ACC112 (cell line): ENCODE data around the gene SALL2.
A peak's percentile ranks its signal among the peaks of the same experiment; 100 is the strongest.

ENCODE experiments used
- H2AFZ ChIP-seq: fragments of 200-600 bp; sonication (generic); one replicate; pipeline ENCODE4 v1.6.0; 2017; ENCODE audit warnings: antibody characterized with exemption, low read length; ENCODE audit not compliant: unreplicated experiment
- H3K27ac ChIP-seq: fragments of 200-600 bp; sonication (generic); 2 replicates; pipeline ENCODE4 v1.5.1; 2014; ENCODE audit warnings: low read depth, mild to moderate bottlenecking, antibody characterized with exemption, low read length, moderate library complexity
- H3K27me3 ChIP-seq: fragments of 200-600 bp; sonication (generic); 2 replicates; pipeline ENCODE4 v1.6.1; 2014; ENCODE audit warnings: mild to moderate bottlenecking, antibody characterized with exemption, low read length, moderate library complexity, mixed read lengths; ENCODE audit not compliant: insufficient read depth
- H3K36me3 ChIP-seq: fragments of 200-600 bp; sonication (generic); 2 replicates; pipeline ENCODE4 v1.6.1; 2016; ENCODE audit warnings: mild to moderate bottlenecking, antibody characterized with exemption, low read length, moderate library complexity, mixed read lengths; ENCODE audit not compliant: insufficient read depth
- H3K4me1 ChIP-seq: fragments of 200-600 bp; sonication (generic); one replicate; pipeline ENCODE4 v1.6.1; 2016; ENCODE audit warnings: low read length, mixed read lengths; ENCODE audit not compliant: insufficient read depth, unreplicated experiment, control insufficient read depth
- H3K4me3 ChIP-seq: fragments of 200-600 bp; sonication (generic); 2 replicates; pipeline ENCODE4 v1.5.1; 2014; ENCODE audit warnings: mild to moderate bottlenecking, low read depth, low read length
- H3K79me2 ChIP-seq: fragments of 200-600 bp; sonication (generic); one replicate; pipeline ENCODE4 v1.6.0; 2016; ENCODE audit warnings: low read length; ENCODE audit not compliant: control insufficient read depth, unreplicated experiment, insufficient read depth

SALL2 gene

GRCh38 chr14:21509432-21510143, 16.6 kb downstream of the SALL2 start:
- H3K79me2 ChIP-seq, result peaks cover 53% of the 10 kb centered on the region
- no peak overlapping the region for H3K27ac ChIP-seq
- H2AFZ ChIP-seq, result no peak overlapping the region

GRCh38 chr14:21506557-21506956, 19.6 kb downstream of the SALL2 start:
- H3K79me2 ChIP-seq, result peaks cover 67% of the 10 kb centered on the region
- peaks cover 23% of the 10 kb centered on the region for H3K36me3 ChIP-seq
- no peak overlapping the region for H3K4me3 ChIP-seq
- no peak overlapping the region for H3K27ac ChIP-seq
- H3K27me3 ChIP-seq, result no peaks in the 10 kb centered on the region
- H2AFZ ChIP-seq, result no peak overlapping the region
- H3K4me1 ChIP-seq, result peaks cover 23% of the 10 kb centered on the region

More at GRCh38 chr14:21509432-21510143, 16.6 kb downstream of the SALL2 start:
- no peaks in the 10 kb centered on the region for H3K27me3 ChIP-seq
- H3K36me3 ChIP-seq, result peaks cover 15% of the 10 kb centered on the region
- H3K4me1 ChIP-seq, result peaks cover 23% of the 10 kb centered on the region
- peak overlapping the region; percentile 100 for H3K4me3 ChIP-seq

DNA sequence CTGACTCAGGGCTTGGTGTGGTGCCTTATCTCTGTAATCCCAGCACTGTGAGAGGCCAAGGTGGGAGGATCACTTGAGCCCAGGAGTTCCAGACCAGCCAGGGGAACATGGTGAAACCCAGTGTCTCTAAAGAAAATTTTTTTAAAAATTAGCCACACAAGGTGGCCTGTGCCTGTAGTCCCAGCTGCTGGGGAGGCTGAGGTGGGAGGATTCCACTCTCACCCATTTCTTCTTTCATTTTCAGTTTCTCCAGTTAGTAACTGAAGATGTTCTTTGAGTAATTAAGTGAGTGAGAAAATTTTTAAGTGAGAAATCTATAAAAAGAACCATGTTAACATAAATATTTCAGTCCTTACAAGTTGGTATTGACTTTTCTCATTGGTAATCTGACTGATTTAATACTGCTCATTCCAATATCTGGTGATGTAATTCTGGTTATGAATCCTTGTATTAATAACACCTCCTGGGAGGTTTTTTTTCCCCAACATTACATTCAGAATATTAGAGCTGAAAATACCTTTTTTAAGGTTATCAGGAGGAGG, 21.1 kb downstream of the SALL2 start:
- Histone ChIP-seq H3K4me1 (peaks cover 22% of the 10 kb centered on the region), H3K36me3 (peaks cover 23% of the 10 kb centered on the region), H2AFZ (no peak overlapping the region), H3K27me3 (no peaks in the 10 kb centered on the region), H3K79me2 (peaks cover 57% of the 10 kb centered on the region), H3K27ac (peak overlapping the region; percentile 14; the same call in 1 of the 2 replicates), H3K4me3 (peak overlapping the region; percentile 59; the same call in 1 of the 2 replicates)

DNA sequence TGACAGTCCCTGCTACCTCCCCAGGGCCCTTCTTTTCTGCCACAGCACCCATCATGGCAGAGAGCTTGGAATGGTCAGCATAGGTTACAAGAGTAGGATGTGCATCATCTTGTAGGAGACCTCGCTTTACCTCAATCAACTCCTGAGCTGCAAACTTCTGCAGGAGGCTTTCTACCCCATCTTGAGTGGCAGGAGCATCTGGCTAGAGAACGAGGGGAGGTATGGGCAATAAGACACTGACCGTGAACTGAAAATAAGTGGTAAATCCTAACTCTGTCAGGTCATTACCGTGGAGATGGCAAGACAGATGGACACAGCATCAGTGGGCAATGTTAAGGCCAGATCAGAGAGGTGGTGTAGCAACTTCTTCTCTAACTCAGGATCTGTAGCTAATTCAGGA, 22.8 kb downstream of the SALL2 start:
- Histone ChIP-seq H3K79me2 (peaks cover 41% of the 10 kb centered on the region), H3K4me3 (no peak overlapping the region)

GRCh38 chr14:21501568-21501967, 24.6 kb downstream of the SALL2 start:
- Histone ChIP-seq H2AFZ (no peak overlapping the region), H3K27ac (no peak overlapping the region), H3K79me2 (peaks cover 25% of the 10 kb centered on the region), H3K36me3 (peaks cover 40% of the 10 kb centered on the region), H3K27me3 (no peaks in the 10 kb centered on the region), H3K4me1 (peaks cover 9% of the 10 kb centered on the region), H3K4me3 (no peak overlapping the region)

More for the DNA sequence above, 22.8 kb downstream of the SALL2 start:
- no peaks in the 10 kb centered on the region for H3K27me3 ChIP-seq
- peaks cover 9% of the 10 kb centered on the region for H3K4me1 ChIP-seq
- no peak overlapping the region for H2AFZ ChIP-seq
- H3K27ac ChIP-seq, result no peak overlapping the region
- peaks cover 36% of the 10 kb centered on the region for H3K36me3 ChIP-seq

DNA sequence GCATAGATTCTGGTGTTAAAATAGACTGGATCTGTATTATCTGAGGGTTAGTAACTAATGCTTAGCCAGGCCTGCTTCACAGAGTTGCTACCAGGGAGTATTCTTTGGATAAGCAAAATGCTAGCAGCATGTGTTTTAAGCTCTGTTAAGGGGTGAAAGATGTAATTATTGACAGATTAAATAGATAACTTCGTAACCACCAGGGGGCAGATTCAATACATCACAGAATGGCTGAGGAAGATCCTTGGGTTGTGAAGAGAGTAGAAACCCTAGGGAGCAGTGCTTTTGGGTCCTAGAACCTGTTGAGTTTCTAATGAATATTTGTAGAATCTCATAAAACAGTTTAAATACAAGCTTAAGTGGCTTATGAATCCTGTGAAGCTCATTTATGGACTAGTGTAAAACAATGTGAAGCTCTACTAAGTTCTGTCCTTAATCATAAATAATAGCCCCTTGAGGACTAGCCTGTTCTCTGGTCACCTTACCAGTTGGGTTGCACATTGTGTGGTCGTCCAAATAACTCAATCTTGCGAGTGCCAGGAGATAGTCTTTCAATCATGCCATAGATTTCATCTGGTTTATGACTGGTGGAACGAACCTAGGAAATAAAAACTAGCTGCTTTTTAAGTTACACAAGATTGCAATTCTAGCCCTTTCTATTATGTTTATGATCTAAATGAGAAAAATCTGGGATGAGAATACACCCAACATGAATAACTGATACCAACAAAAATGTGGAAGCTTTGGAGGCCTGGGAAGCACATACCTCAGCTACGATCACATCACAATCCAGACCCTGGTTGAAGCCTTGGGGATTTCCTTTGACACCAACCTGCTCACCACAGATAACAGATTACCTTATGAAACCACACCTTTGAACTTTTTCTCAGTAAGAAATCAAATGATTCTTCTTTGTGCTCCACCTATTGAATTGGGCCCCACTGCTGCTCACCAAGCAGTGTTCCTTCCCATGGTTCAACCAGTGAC, 27.3 kb downstream of the SALL2 start:
- Histone ChIP-seq H3K36me3 (peaks cover 41% of the 10 kb centered on the region), H3K27me3 (no peaks in the 10 kb centered on the region), H3K4me1 (peaks cover 6% of the 10 kb centered on the region), H2AFZ (no peak overlapping the region), H3K79me2 (peaks cover 9% of the 10 kb centered on the region), H3K4me3 (no peak overlapping the region), H3K27ac (peak overlapping the region; percentile 27; the same call in 1 of the 2 replicates)

DNA sequence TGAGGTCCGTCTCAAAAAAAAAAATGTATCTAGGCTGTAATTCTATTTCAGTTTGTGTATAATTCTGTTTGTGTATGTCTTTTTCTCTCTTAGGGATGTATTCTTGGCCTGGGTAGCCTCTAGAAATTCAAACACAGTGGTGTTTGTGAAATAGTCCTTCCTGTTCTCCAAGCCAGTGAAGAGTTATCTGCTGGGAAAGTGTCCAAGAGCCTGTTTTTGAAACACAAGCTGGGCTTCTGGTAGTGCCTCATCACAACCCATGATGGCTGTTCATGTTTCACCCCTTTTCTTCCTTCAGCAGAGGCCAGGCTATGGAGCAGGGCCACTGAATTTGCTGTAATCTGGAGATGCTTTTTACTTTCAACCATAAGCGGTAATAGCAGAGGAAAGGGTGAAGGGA, 29.7 kb downstream of the SALL2 start:
- no peak overlapping the region for H2AFZ ChIP-seq
- no peaks in the 10 kb centered on the region for H3K79me2 ChIP-seq
- peaks cover 6% of the 10 kb centered on the region for H3K4me1 ChIP-seq
- H3K27me3 ChIP-seq, result no peaks in the 10 kb centered on the region
- H3K27ac ChIP-seq, result no peak overlapping the region
- H3K36me3 ChIP-seq, result peaks cover 40% of the 10 kb centered on the region
- H3K4me3 ChIP-seq, result no peak overlapping the region

- H2AFZ ChIP-seq, result no peak overlapping the region
- H3K79me2 ChIP-seq, result no peaks in the 10 kb centered on the region
- H3K4me3 ChIP-seq, result no peak overlapping the region
- H3K27me3 ChIP-seq, result no peaks in the 10 kb centered on the region
- H3K36me3 ChIP-seq, result peaks cover 43% of the 10 kb centered on the region
- peak overlapping the region; percentile 16; the same call in 1 of the 2 replicates for H3K27ac ChIP-seq
- peaks cover 6% of the 10 kb centered on the region for H3K4me1 ChIP-seq
These were observed 31.0 kb downstream of the SALL2 start for GRCh38 chr14:21494902-21495762.

DNA sequence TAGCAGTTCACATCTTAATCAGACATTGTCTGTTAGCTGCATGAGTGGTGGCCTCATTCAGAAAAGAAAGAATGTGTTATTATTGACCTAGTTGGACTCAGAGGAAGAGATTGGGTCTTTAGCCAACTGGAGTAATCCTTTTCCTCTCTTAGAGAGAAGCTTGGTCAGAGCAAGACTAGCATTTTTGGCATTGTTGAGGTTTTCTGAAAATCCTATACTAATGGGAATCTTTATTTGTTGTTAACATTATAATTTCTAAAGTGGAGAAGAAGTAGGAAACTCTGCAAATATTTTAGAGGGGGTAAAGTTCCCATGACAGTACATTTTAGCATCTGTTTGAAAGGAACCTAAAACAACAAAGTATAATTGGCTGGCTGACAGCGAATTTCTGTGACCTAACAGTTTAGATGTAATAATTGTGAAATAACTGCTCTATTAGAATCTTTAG, 39.5 kb downstream of the SALL2 start:
- H3K4me1 ChIP-seq, result peaks cover 7% of the 10 kb centered on the region
- no peak overlapping the region for H2AFZ ChIP-seq
- no peak overlapping the region for H3K4me3 ChIP-seq
- no peaks in the 10 kb centered on the region for H3K27me3 ChIP-seq
- peaks cover 18% of the 10 kb centered on the region for H3K79me2 ChIP-seq
- H3K36me3 ChIP-seq, result peaks cover 23% of the 10 kb centered on the region
- peak overlapping the region; percentile 8; the same call in 1 of the 2 replicates for H3K27ac ChIP-seq
